NT2/D1 (cell line): ENCODE data around the gene GPD1L.

Source experiments
- DNase-seq: peaks from one replicate; pipeline ENCODE4 v3.0.0-alpha.2; 2011; ENCODE audit warnings: low read depth, low spot score
- H3K27me3 ChIP-seq: 2 replicates; pipeline ENCODE4 v1.6.0; 2011; ENCODE audit warnings: mild to moderate bottlenecking; ENCODE audit not compliant: insufficient read length, insufficient read depth
- H3K36me3 ChIP-seq: 2 replicates; pipeline ENCODE4 v1.6.1; 2011; ENCODE audit warnings: mild to moderate bottlenecking, low read length, mixed read lengths; ENCODE audit not compliant: insufficient read depth, insufficient read length
- H3K4me1 ChIP-seq: 2 replicates; pipeline ENCODE4 v1.5.1; 2011; ENCODE audit not compliant: insufficient read depth, insufficient read length
- H3K4me3 ChIP-seq: 2 replicates; pipeline ENCODE4 v1.5.1; 2011; ENCODE audit warnings: low read depth; ENCODE audit not compliant: insufficient read length
- H3K9ac ChIP-seq: 2 replicates; pipeline ENCODE4 v1.6.0; 2011; ENCODE audit warnings: low read depth; ENCODE audit not compliant: insufficient read length
- H3K9me3 ChIP-seq: 2 replicates; pipeline ENCODE4 v1.5.1; 2011; ENCODE audit warnings: mild to moderate bottlenecking, low read length; ENCODE audit not compliant: insufficient read depth
- SUZ12 ChIP-seq: IDR thresholded peaks from 2 replicates; pipeline ENCODE4 v1.6.1; 2011; ENCODE audit not compliant: insufficient read length, insufficient read depth; ENCODE audit errors: extremely low read depth
- YY1 ChIP-seq: IDR thresholded peaks from 2 replicates; pipeline ENCODE4 v1.6.1; 2011; ENCODE audit not compliant: insufficient read length, insufficient read depth
- ZNF274 ChIP-seq: IDR thresholded peaks from 2 replicates; pipeline ENCODE4 v1.6.1; 2011; ENCODE audit warnings: mild to moderate bottlenecking, low read depth, low read length

The GPD1L gene

DNA sequence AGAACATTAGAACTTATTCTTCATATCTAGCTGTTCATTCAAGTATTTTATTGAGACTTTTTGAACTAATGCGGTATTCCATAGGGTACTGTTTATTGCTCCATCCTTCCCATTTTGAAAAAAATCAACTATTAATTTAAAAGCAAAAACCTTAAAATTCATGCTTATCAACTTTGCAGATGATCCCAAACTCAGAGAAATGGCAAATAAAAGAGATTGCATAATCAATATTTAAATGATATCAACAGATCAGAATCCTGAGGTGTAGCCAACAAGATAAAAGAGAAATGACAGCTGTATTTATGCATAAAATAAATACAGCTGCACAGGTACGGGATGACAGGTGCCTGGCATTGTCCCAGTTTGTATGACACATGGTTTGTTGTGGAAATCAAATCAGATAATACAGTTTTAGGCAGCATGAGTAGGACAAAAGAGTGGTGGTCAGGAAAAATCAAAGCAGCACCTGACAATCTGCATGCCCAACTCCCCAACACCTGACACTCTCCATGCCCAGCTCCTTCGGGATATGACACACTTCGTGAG lies 89.6 kb downstream of the GPD1L start:
- no peak for DNase-seq
- Histone ChIP-seq H3K9ac (no peak overlapping the region), H3K4me3 (no peak overlapping the region), H3K9me3 (no peaks in the 10 kb centered on the region), H3K4me1 (no peaks in the 10 kb centered on the region), H3K27me3 (no peaks in the 10 kb centered on the region), H3K36me3 (no peaks in the 10 kb centered on the region)
- TF ChIP-seq YY1 = no peak
- no peak for TF ChIP-seq ZNF274
- TF ChIP-seq SUZ12 = no peak

DNA sequence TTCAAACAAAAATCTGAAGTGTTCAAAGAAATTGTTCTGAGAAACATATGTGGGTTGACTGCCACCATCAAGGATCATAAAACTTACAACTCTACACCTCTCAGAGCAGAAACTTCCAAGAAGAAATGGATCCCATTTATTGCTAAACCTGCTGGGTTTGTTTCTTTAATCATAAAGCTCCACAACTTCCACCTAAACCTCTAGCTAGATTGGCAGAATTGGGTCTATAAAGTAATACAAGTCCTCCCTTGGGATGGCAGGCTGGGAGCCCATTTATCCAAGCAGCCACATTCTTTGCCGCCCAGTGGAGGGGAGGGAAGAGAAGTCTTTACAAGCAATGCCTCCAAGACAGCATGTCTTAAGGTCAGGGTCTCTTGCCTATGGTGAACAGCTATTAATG lies 91.6 kb downstream of the GPD1L start:
- Histone ChIP-seq H3K9me3 (no peaks in the 10 kb centered on the region), H3K4me1 (no peaks in the 10 kb centered on the region), H3K36me3 (no peaks in the 10 kb centered on the region), H3K9ac (no peak overlapping the region), H3K27me3 (no peaks in the 10 kb centered on the region), H3K4me3 (no peak overlapping the region)
- TF ChIP-seq ZNF274 (no peak), YY1 (no peak), SUZ12 (no peak)
- DNase-seq = no peak

- DNase-seq = no peak
- H3K9me3 ChIP-seq = no peaks in the 10 kb centered on the region
- no peak overlapping the region for H3K4me3 ChIP-seq
- H3K9ac ChIP-seq = no peak overlapping the region
- H3K27me3 ChIP-seq = no peaks in the 10 kb centered on the region
- H3K36me3 ChIP-seq = no peaks in the 10 kb centered on the region
- no peaks in the 10 kb centered on the region for H3K4me1 ChIP-seq
- TF ChIP-seq ZNF274 = no peak
- TF ChIP-seq YY1 = no peak
- no peak for TF ChIP-seq SUZ12
These were observed 92.3 kb downstream of the GPD1L start for GRCh38 chr3:32198714-32199113.

GRCh38 chr3:32200490-32200889 lies 94.1 kb downstream of the GPD1L start:
- no peaks in the 10 kb centered on the region for H3K36me3 ChIP-seq
- TF ChIP-seq ZNF274 (no peak), YY1 (no peak)
- no peaks in the 10 kb centered on the region for H3K27me3 ChIP-seq
- H3K4me1 ChIP-seq = no peaks in the 10 kb centered on the region
- no peaks in the 10 kb centered on the region for H3K9me3 ChIP-seq
- no peak overlapping the region for H3K4me3 ChIP-seq
- H3K9ac ChIP-seq = no peak overlapping the region
- DNase-seq = no peak

- no peaks in the 10 kb centered on the region for H3K36me3 ChIP-seq
- H3K9me3 ChIP-seq = no peaks in the 10 kb centered on the region
- no peaks in the 10 kb centered on the region for H3K4me1 ChIP-seq
- no peak overlapping the region for H3K4me3 ChIP-seq
- no peak for TF ChIP-seq SUZ12
- TF ChIP-seq YY1 = no peak
- no peak for TF ChIP-seq ZNF274
- DNase-seq = no peak
- no peak overlapping the region for H3K9ac ChIP-seq
- H3K27me3 ChIP-seq = no peaks in the 10 kb centered on the region
These were observed 94.8 kb downstream of the GPD1L start for GRCh38 chr3:32200992-32201758.

- H3K36me3 ChIP-seq = no peaks in the 10 kb centered on the region
- H3K27me3 ChIP-seq = no peaks in the 10 kb centered on the region
- H3K4me1 ChIP-seq = no peaks in the 10 kb centered on the region
- no peak for DNase-seq
- H3K9ac ChIP-seq = no peak overlapping the region
- H3K9me3 ChIP-seq = no peaks in the 10 kb centered on the region
- no peak for TF ChIP-seq ZNF274
- H3K4me3 ChIP-seq = no peak overlapping the region
These were observed 96.1 kb downstream of the GPD1L start for GRCh38 chr3:32202496-32202895.

- TF ChIP-seq SUZ12 (no peak), ZNF274 (no peak)
- H3K4me3 ChIP-seq = no peak overlapping the region
These were observed 97.4 kb downstream of the GPD1L start for GRCh38 chr3:32203854-32204253.

GRCh38 chr3:32208447-32208846 lies 102.0 kb downstream of the GPD1L start:
- Histone ChIP-seq H3K36me3 (no peaks in the 10 kb centered on the region), H3K27me3 (no peaks in the 10 kb centered on the region), H3K9me3 (no peaks in the 10 kb centered on the region; the same call in 1 of the 2 replicates), H3K4me3 (no peak overlapping the region), H3K4me1 (no peaks in the 10 kb centered on the region), H3K9ac (no peak overlapping the region)
- DNase-seq = no peak
- TF ChIP-seq SUZ12 (no peak), YY1 (no peak), ZNF274 (no peak)

More at GRCh38 chr3:32203854-32204253, 97.4 kb downstream of the GPD1L start:
- DNase-seq = no peak
- no peaks in the 10 kb centered on the region for H3K36me3 ChIP-seq
- H3K9ac ChIP-seq = no peak overlapping the region
- H3K4me1 ChIP-seq = no peaks in the 10 kb centered on the region
- H3K27me3 ChIP-seq = no peaks in the 10 kb centered on the region
- H3K9me3 ChIP-seq = no peaks in the 10 kb centered on the region
